Hypothalamus (tissue), 51 donors: ENCODE data around the gene NCOA7.
A peak's percentile ranks its signal among the peaks of the same experiment; 100 is the strongest.
"Not testable (repeated sequence)": the region's sequence is repeated elsewhere in the genome, so short reads cannot be mapped to it uniquely, and the experiment has no call there.

Experiments used
- DNase-seq, 51 donors: peaks; one replicate each; lab custom pipeline; 2025; lab: John Stamatoyannopoulos, UW

Gene NCOA7

GRCh38 chr6:125753218-125753936 is 37.4 kb upstream of the NCOA7 start:
- DNase-seq = peak in 2 of 51 donors; percentile 6 to 56

- DNase-seq = no peak
These were observed 36.9 kb upstream of the NCOA7 start for GRCh38 chr6:125753937-125754259.

DNA sequence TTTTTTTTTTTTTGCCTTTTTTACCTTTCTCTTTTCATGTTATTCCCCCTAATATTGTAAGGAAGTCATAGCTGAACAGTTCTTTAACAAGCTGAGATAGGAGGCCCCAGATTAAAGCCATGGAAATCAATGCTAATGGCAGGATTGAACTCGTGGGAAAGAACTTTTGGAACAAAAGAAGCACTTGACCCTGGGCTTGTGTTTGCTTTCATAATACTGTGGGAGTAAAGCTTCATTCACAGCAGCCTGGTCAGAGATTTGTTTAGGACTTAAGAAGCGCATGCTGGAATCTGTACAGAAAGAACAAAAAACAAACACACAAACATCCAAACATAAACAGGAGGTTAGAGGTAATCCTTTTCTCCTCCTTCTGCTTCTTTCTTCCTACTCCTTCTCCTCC is 36.2 kb upstream of the NCOA7 start:
- DNase-seq = no peak

DNA sequence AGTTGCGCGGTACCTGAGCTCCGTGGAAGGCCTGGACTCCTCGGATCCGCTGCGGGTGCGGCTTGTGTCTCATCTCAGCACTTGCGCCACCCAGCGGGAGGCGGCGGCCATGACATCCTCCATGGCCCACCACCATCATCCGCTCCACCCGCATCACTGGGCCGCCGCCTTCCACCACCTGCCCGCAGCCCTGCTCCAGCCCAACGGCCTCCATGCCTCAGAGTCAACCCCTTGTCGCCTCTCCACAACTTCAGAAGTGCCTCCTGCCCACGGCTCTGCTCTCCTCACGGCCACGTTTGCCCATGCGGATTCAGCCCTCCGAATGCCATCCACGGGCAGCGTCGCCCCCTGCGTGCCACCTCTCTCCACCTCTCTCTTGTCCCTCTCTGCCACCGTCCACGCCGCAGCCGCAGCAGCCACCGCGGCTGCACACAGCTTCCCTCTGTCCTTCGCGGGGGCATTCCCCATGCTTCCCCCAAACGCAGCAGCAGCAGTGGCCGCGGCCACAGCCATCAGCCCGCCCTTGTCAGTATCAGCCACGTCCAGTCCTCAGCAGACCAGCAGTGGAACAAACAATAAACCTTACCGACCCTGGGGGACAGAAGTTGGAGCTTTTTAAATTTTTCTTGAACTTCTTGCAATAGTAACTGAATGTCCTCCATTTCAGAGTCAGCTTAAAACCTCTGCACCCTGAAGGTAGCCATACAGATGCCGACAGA is 31.4 kb upstream of the NCOA7 start:
- DNase-seq = peak in 1 of 51 donors; percentile 4

DNA sequence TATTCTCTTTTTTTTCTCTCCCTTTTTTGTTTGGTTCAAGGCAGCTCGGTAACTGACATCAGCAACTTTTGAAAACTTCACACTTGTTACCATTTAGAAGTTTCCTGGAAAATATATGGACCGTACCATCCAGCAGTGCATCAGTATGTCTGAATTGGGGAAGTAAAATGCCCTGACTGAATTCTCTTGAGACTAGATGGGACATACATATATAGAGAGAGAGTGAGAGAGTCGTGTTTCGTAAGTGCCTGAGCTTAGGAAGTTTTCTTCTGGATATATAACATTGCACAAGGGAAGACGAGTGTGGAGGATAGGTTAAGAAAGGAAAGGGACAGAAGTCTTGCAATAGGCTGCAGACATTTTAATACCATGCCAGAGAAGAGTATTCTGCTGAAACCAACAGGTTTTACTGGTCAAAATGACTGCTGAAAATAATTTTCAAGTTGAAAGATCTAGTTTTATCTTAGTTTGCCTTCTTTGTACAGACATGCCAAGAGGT is 30.8 kb upstream of the NCOA7 start:
- no peak for DNase-seq

- no peak for DNase-seq
These were observed 26.6 kb upstream of the NCOA7 start for GRCh38 chr6:125764121-125764671.

GRCh38 chr6:125765944-125766343 is 24.8 kb upstream of the NCOA7 start:
- peak in 3 of 51 donors; percentile 5 to 13 (median 9) for DNase-seq

DNA sequence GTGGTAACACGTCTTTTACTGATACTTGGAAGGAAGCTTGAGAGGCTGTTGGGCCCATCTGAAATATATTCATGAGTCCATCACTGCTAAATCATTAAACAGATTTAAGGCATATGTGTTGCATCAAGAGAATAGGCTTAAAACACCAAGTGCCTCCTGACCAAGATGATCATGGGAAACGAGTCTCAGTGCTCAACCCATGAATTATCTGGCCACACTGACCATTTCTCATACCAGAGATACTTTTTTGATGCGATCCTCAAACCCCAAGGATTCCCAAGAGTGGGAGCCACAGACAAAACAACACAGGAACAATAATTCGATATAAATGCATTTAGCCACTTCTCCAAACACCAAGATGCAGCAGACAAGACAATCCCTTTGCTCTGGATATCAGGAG is 24.1 kb upstream of the NCOA7 start:
- no peak for DNase-seq

DNA sequence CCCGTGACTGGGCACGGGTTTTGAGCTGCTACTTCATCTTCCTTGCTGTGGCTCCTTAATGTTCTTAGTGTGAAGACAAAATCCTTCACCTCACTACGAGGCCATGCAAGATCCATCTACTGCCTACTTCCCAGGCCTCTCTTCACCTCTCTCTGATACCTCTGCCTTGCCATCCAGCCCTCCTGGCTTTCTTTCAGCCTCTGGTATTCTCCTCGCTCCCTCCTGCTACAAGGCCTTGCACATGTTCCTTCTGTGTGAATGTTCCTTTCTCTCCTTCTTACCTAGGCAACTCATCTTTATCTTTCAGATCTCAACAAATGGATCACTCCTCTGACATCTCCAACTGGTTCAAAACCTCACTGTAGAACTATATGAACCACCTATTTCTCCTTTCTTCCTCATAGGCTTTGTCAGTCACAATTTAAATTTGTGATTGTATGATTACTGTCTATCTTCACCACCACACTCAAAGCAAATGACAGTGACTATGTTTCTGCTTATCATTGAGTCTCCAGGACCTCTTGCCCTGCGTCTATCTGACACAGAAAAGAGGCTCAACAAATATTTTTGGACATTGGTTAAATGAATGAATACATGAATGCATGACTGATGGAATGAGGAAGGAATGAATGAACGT is 21.5 kb upstream of the NCOA7 start:
- DNase-seq = no peak

GRCh38 chr6:125773387-125774341 is 17.1 kb upstream of the NCOA7 start:
- DNase-seq = no peak

- not testable (repeated sequence) for DNase-seq
These were observed 14.5 kb upstream of the NCOA7 start for GRCh38 chr6:125776107-125776826.

DNA sequence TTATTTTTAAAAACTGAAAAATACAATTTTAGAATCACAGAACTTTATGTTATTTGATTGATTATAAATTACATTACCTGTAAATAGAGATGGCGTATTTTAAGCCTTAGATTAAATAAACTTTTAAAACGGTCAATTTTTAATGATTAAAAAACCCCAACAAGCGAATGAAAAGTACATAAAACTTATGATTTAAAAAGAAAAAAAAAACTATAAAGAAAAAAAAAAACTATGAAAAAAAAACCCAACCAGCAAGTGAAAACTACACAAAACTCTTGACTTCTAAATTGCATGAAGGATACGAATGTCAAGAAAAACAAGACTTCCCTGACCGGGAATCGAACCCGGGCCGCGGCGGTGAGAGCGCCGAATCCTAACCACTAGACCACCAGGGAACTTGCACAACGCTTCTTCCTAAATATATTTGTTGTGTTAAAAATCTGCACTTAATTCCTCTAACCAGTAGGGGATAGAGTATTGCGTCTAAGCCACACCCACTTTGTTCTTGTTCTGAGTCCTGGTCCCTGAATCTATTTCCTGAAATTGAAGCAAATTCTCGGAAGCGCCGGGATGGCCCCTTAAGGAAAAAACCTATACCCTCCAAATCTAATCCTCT is 10.7 kb upstream of the NCOA7 start:
- peak; percentile 17 to 93 (median 65) for DNase-seq

DNA sequence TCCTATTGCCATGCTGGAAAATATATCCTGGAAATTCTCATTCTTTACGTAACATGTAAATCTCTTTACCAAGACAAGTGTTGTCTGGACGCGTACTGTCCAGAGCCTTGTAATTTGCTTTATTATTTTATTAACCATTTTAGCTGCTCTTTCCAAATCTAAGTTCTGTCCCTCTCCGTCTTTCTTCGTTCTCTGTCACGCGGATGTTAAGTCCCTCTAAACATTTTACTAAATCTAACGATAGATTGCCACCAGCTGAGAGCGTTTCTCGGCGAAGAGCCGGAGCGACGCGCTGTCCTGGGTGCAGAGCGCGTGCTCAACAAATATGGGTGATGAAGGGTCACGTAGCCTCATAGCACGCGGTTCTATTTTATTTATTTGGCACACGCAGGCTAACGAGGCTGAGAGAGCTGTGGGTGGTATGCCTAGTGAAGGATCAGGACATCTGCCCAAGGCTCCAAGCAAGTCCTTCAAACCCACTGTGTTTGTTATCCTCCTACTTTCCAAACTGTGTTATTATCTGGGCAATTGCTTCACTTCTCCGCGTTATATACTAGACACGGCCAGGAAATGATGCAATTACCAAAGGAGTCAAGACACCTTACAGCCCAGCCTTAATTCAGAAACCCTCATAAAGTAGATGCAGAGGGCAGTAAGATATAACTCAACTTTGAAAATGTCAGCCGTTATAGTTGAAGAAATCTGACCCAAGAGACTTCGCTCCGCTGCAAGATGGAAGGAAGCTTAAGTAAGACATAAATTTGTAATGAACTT is 10.0 kb upstream of the NCOA7 start:
- DNase-seq = peak in 38 of 51 donors; percentile 4 to 88 (median 25)

DNA sequence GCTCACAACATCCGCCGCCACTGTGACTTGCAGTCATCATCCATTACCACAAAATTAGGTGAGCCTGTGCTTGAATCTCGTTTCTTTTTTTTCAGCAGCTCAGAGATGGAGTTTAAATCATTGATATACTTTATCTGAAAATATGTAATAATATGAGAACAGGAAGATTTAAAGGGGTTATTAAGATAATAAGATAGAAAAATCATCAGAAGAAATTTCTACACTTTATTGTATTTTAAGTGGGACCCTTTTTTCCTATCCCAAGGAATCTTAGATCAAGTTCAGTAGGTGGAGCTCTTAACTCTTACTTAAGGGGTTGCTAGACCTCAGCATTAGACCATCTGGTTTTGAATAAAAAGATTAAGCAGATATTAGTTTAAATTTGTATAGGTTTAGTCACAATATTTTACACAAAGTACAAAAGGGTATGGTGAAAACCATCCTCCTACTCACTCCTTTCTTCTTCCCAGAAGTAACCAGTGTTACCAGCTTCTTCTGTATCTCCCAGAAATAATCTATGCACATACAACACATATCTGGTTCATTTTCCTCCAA is 9.4 kb upstream of the NCOA7 start:
- DNase-seq = peak in 2 of 51 donors; percentile 13 to 56

DNA sequence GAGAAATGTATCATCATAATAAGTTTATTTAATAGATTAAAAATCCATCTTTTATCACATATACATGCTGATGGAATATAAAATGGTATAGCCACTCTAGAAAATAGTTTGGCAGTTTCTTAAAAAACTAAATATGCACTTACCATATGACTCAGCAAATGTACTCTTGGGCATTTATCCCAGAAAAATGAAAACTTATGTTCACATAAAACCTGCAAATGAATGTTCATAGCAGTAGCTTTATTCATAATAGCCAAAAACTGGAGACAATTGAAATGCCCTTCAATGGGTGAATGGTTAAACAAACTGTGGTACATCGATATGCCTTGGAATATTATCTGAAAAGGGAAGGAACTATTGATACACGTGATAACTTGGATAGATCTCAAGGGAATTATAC is 6.4 kb upstream of the NCOA7 start:
- no peak for DNase-seq

DNA sequence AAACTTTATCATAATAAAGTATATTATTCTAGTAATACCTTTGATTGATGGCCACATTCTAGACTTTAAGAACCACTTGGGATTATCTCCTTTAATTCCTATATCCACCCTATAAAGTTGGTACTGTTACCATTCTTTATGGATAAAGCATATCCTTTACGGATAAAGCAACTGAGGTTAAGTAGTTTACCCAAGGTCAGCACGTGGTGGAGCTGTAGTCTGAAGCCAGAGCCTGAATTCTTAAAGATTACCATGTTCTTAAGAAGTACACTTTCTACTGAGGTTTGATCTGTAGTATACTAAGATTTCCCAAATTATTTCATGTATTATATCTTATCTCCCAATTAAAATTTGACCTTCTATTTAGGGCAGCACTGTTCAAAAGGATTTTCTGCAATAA is 3.0 kb upstream of the NCOA7 start:
- peak in 1 of 51 donors; percentile 9 for DNase-seq

DNA sequence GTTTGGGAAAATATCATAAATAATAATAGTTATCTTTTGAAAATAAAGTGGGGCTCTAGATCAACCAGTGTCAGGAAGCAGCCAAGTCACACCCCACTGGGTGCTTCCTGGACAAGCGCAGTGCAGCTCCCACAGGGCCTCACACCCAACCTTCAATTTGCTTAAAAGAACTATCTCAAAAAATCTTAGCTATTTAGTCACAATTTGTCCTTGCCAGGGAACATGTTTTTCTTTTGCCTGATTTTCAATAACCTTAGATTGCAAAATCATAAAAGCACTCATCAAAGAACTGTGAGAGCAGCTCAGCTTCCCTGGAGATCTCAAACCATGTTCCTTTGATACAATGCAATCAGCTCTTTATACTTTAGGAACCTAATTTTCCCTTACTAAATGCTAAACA is 1.6 kb upstream of the NCOA7 start:
- no peak for DNase-seq
